Esophagus squamous epithelium (tissue), 4 donors: ENCODE measurements around the gene INPP5D.

ENCODE experiments used
- CTCF ChIP-seq, 6 experiments: fragments of 450-650 bp in 4 of 6; fragments of 200-600 bp in 2 of 6; sonication (generic) in 2 of 6; IDR thresholded peaks; one replicate each; pipeline ENCODE4 v1.5.1; 2016 to 2019; ENCODE audit warnings: antibody characterized with exemption in 6 of 6, mild to moderate bottlenecking in 4 of 6, moderate library complexity in 4 of 6
- POLR2A ChIP-seq, 4 donors: fragments of 450-650 bp; IDR thresholded peaks; one replicate each; pipeline ENCODE4 v1.6.1; 2017; ENCODE audit warnings: antibody characterized with exemption in 4 of 4, mild to moderate bottlenecking in 4 of 4, moderate library complexity in 3 of 4

GRCh38 chr2:233059547-233059796 is 670 bp upstream of the INPP5D start:
- no peak for TF ChIP-seq CTCF (IDR thresholded peaks at IDR 0.05)
- no peak for TF ChIP-seq POLR2A (IDR thresholded peaks at IDR 0.05)
